K562 (cell line): ENCODE results near the gene KTI12. TPM values are rescaled to one million over a fixed set of nuclear protein-coding genes. Genes with fewer than 3 reads are reported as not detected.
A peak's percentile ranks its signal among the peaks of the same experiment; 100 is the strongest.

Experiments
- ATAC-seq: fragments of 200-7000 bp; cut with Tn5 transposase; 3 replicates; pipeline ENCODE4 v1.9.1; 2020; ENCODE audit warnings: moderate library complexity
- BruUV-seq: library from RNA; stranded (reverse); fragments of 400-500 nt; replicated peaks from 2 replicates; lab custom pipeline; 2021; lab: Mats Ljungman, UMichigan
- CTCF ChIA-PET: fragments of 300-600 bp; formaldehyde crosslinking; extraction: SDS; loops from one replicate; lab custom pipeline; 2021; ENCODE audit warnings: low intra/inter-chr PET ratio; lab: Yijun Ruan, JAX
- POLR2A ChIA-PET: fragments of 300-600, 350-650 bp; sonication (Branson Sonifier 250); formaldehyde crosslinking; extraction: SDS; loops from one replicate; lab custom pipeline; 2021; ENCODE audit warnings: antibody characterized with exemption, inconsistent platforms; lab: Yijun Ruan, JAX
- DNase-seq, 4 experiments: peaks; one replicate each; pipeline versions ENCODE4 v3.0.0 to v3.0.0-alpha.2; 2011 to 2018; ENCODE audit warnings: low spot score in 3 of 4, mixed read lengths in 3 of 4; ENCODE audit errors: extremely low read depth in 1 of 4
- FAIRE-seq: peaks from 2 replicates; lab custom pipeline; 2011; peaks lifted over from hg19 to GRCh38; lab: Jason Lieb, UNC
- H2AFZ ChIP-seq: 2 replicates; pipeline ENCODE4 v1.6.0; 2011; ENCODE audit warnings: low read depth, low read length, control low read depth, inconsistent platforms
- H3K27ac ChIP-seq: fragments of 200-600 bp; 3 replicates; pipeline ENCODE4 v1.8.0; 2011; ENCODE audit warnings: low read depth, mild to moderate bottlenecking, control low read depth, inconsistent platforms, low read length, moderate library complexity, mixed read lengths; ENCODE audit errors: extremely low read depth
- H3K27me3 ChIP-seq, 2 experiments: fragments of 300-600 bp in 1 of 2; 2 replicates in 1 of 2; 3 replicates in 1 of 2; pipeline versions ENCODE4 v1.6.0 to v1.8.0; 2011; ENCODE audit warnings: inconsistent platforms in 2 of 2, low read length in 2 of 2, mild to moderate bottlenecking in 1 of 2, mixed read lengths in 1 of 2, moderate library complexity in 1 of 2; ENCODE audit not compliant: control insufficient read depth in 2 of 2, insufficient read depth in 2 of 2
- H3K36me3 ChIP-seq: fragments of 300-600 bp; 3 replicates; pipeline ENCODE4 v1.8.0; 2011; ENCODE audit warnings: mild to moderate bottlenecking, low read length, inconsistent platforms; ENCODE audit not compliant: control insufficient read depth, insufficient read depth
- H3K4me1 ChIP-seq, 2 experiments: fragments of 200-600 bp in 1 of 2; replicated peaks in 1 of 2; 2 replicates in 1 of 2; 3 replicates in 1 of 2; pipeline versions ENCODE4 v1.5.1 to v1.8.0; 2011; ENCODE audit warnings: inconsistent platforms in 2 of 2, low read length in 2 of 2, mild to moderate bottlenecking in 1 of 2, mixed read lengths in 1 of 2, moderate library complexity in 1 of 2; ENCODE audit not compliant: control insufficient read depth in 2 of 2, insufficient read depth in 2 of 2
- H3K4me2 ChIP-seq: 2 replicates; pipeline ENCODE4 v1.6.1; 2011; ENCODE audit warnings: low read length, control low read depth, inconsistent platforms, mixed read lengths; ENCODE audit not compliant: insufficient read depth
- H3K4me3 ChIP-seq: fragments of 200-600 bp; sonication (generic), shearing (Covaris generic); 2 replicates; pipeline ENCODE4 v1.5.1; 2016; ENCODE audit warnings: control low read depth, inconsistent platforms
- H3K79me2 ChIP-seq: fragments of 200-600 bp; 3 replicates; pipeline ENCODE4 v1.8.0; 2011; ENCODE audit warnings: low read length, inconsistent platforms; ENCODE audit not compliant: control insufficient read depth, insufficient read depth
- H3K9ac ChIP-seq, 2 experiments: 2 replicates each; pipeline versions ENCODE4 v1.6.0 to v1.6.1; 2011; ENCODE audit warnings: low read depth in 2 of 2, low read length in 2 of 2, control low read depth in 1 of 2, inconsistent platforms in 1 of 2, mild to moderate bottlenecking in 1 of 2, mixed read lengths in 1 of 2; ENCODE audit not compliant: insufficient read depth in 1 of 2
- H3K9me1 ChIP-seq: one replicate; pipeline ENCODE4 v1.6.0; 2011; ENCODE audit warnings: inconsistent platforms, mild to moderate bottlenecking, low read length, moderate library complexity; ENCODE audit not compliant: control insufficient read depth, insufficient read depth
- H3K9me3 ChIP-seq: replicated peaks from 2 replicates; pipeline ENCODE4 v1.5.1; 2011; ENCODE audit warnings: low read depth, low read length, inconsistent platforms; ENCODE audit not compliant: control insufficient read depth, insufficient read depth
- H4K20me1 ChIP-seq: replicated peaks from 2 replicates; pipeline ENCODE4 v1.6.1; 2011; ENCODE audit warnings: low read length, inconsistent platforms, mixed read lengths; ENCODE audit not compliant: control insufficient read depth, insufficient read depth
- CTBP1 ChIP-seq: fragments of 450-650 bp; IDR thresholded peaks from 2 replicates; pipeline ENCODE4 v1.6.1; 2016; ENCODE audit warnings: borderline replicate concordance
- ELK3 ChIP-seq: fragments of 450-650 bp; formaldehyde crosslinking; IDR thresholded peaks from 2 replicates; pipeline ENCODE4 v1.4.0; 2020; ENCODE audit warnings: mild to moderate bottlenecking
- KHSRP ChIP-seq: fragments of 450-650 bp; IDR thresholded peaks from 2 replicates; pipeline ENCODE4 v1.6.1; 2017
- SMAD3 ChIP-seq: fragments of 450-650 bp; formaldehyde crosslinking; conservative IDR thresholded peaks from 2 replicates; pipeline ENCODE4 v1.4.0; 2020; ENCODE audit warnings: mild to moderate bottlenecking
- YY1 ChIP-seq, 3 experiments: IDR thresholded peaks; 2 replicates each; pipeline ENCODE4 v1.6.1; 2011; ENCODE audit warnings: low read length in 2 of 3, mild to moderate bottlenecking in 2 of 3, moderate library complexity in 2 of 3, borderline replicate concordance in 1 of 3, control low read depth in 1 of 3, low read depth in 1 of 3; ENCODE audit not compliant: insufficient read depth in 3 of 3, insufficient replicate concordance in 2 of 3, control insufficient read depth in 1 of 3, insufficient read length in 1 of 3; ENCODE audit errors: extremely low read depth in 1 of 3
- ZNF699 ChIP-seq: fragments of 250-450 bp; sonication (Bioruptor Pico); IDR thresholded peaks from 2 replicates; pipeline ENCODE4 v1.8.0; 2021; ENCODE audit warnings: mild to moderate bottlenecking, moderate library complexity; ENCODE audit not compliant: insufficient replicate concordance
- in situ Hi-C: fragments of 300-500 bp; cut with MboI; formaldehyde crosslinking; loops from 4 replicates; pipeline ENCODE4 v1.15.0; 2018; ENCODE audit warnings: inconsistent platforms, mixed read lengths
- intact Hi-C: fragments of 100-400 bp; cut with micrococcal nuclease; formaldehyde crosslinking; loops from 2 replicates; pipeline ENCODE4 v1.14.2; 2022
- polyA plus RNA-seq, 8 experiments: library from polyadenylated mRNA; depleted of rRNA in 4 of 8; stranded (reverse) in 5 of 8; unstranded in 3 of 8; fragments of >200 nt; fragmentation: Nextera tagmentation in 2 of 8; fragmentation: Illumina TruSeq in 1 of 8; extraction: Ambion mirVana in 2 of 8; extraction: Trizol in 1 of 8; gene quantifications; 2 replicates each; pipeline versions ENCODE4 v1.2.1 to v1.2.3, GENCODE V29; 2011 to 2014; ENCODE audit warnings: inconsistent platforms in 1 of 8, missing spikeins in 1 of 8
- total RNA-seq, 7 experiments: library from RNA; depleted of rRNA in 6 of 7; stranded (reverse); fragments of >200 nt in 6 of 7; fragmentation: Illumina TruSeq in 2 of 7; extraction: Trizol in 2 of 7; gene quantifications; 2 replicates each; pipeline versions ENCODE4 v1.2.1 to v1.2.3, GENCODE V29; 2011 to 2021; ENCODE audit warnings: low replicate concordance in 1 of 7

KTI12 gene
- total and polyA plus RNA-seq, 9 of the 15 experiments (the other 6 are each of a cell fraction or from before 2014, with no cell fraction given): 3.1 to 22.8 (median 11.6) TPM

DNA sequence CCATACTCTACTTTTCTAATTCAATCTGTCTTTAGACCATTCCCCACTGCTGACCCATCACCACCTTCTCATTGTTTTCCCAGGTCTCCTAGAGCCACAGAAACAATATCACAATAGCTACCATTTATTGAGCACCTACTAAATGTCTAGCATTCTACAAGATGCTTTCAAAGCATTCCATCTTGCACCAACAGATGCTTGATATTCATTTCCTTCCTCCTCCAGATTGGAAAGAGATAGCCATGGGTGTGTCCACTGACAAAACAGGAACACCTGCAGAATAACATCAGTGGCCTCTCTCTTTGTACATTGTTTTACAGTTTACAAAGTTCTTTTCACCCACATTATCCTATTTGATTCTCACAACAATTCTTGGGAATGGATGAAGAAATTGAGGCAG, 45.4 kb downstream of the KTI12 start:
- no peak for DNase-seq
- POLR2A ChIA-PET: interaction anchor here (0.6 to 1.4 kb wide), 4 partner anchors 11 to 217 kb away, joined by 3 to 6 read pairs (median 3); no protein-coding TSS in a partner anchor
- no peaks in the 10 kb centered on the region for H4K20me1 ChIP-seq
- no peak overlapping the region for H2AFZ ChIP-seq
- peaks cover 16 to 34% of the 10 kb centered on the region in 2 experiments; a peak in 4 of 5 replicates for H3K27me3 ChIP-seq
- H3K9me3 ChIP-seq: no peaks in the 10 kb centered on the region
- H3K79me2 ChIP-seq: no peaks in the 10 kb centered on the region
- intact Hi-C loops: no loop called here
- FAIRE-seq: no peak
- H3K9me1 ChIP-seq: no peaks in the 10 kb centered on the region
- no TSS peak for BruUV-seq
- no peaks in the 10 kb centered on the region for H3K36me3 ChIP-seq
- TF ChIP-seq YY1 (IDR thresholded peaks at IDR 0.05; ENCODE audit: borderline replicate concordance in 1 of 3, control insufficient read depth in 1 of 3, extremely low read depth in 1 of 3, insufficient read depth in 3 of 3, insufficient read length in 1 of 3, insufficient replicate concordance in 2 of 3, low read depth in 1 of 3, low read length in 2 of 3): no peak
- no peak for TF ChIP-seq KHSRP
- TF ChIP-seq ELK3: no peak
- TF ChIP-seq CTBP1: peak; percentile 55; the same call in 1 of the 2 replicates
- TF ChIP-seq ZNF699: no peak
- no peak for TF ChIP-seq SMAD3 (CRISPR knock-in tag)
- TF ChIP-seq, all 486 proteins: peak for 1
- Histone ChIP-seq H3K4me1 (peaks cover 0 to 11% of the 10 kb centered on the region in 2 experiments; a peak in 3 of 5 replicates), H3K27ac (no peak overlapping the region), H3K4me3 (no peak overlapping the region), H3K4me2 (no peak overlapping the region), H3K9ac (no peak overlapping the region)
- ATAC-seq: no peak
- CTCF ChIA-PET: no interaction called here
- in situ Hi-C loops: no loop called here
